ENCODE results near the gene PLEKHA8.

DNA sequence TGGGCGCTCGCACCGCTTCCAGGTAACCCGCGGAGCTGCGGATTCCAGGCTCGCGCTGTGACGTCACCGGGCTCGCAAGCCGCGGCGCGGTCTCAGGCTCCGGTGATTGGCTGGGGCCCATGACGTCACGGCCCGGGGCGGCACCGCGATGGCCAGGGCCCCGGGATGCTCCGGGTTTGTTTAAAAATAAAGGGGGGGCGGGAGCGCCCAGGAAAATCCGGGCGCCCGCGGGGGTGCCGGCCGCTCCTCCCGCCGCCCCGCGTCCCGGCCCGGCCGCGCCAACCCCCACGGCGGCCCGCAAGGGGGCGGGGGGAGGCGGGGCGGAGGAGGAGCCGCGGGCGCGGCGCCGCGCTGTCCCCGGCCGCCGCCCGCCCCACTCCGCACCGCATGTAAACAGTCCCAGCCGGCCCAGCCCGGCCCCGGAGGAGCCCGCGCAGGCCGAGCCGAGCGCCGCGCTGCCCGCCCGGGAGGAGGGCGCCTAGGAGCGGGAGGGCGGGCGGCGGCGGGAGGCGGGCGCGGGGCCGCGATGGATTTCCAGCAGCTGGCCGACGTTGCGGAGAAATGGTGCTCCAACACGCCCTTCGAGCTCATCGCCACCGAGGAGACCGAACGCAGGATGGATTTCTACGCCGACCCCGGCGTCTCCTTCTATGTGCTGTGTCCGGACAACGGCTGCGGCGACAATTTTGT lies 106.5 kb downstream of the PLEKHA8 start, which contains the start of gene MTURN:
- TF ChIP-seq, protein P1, sequence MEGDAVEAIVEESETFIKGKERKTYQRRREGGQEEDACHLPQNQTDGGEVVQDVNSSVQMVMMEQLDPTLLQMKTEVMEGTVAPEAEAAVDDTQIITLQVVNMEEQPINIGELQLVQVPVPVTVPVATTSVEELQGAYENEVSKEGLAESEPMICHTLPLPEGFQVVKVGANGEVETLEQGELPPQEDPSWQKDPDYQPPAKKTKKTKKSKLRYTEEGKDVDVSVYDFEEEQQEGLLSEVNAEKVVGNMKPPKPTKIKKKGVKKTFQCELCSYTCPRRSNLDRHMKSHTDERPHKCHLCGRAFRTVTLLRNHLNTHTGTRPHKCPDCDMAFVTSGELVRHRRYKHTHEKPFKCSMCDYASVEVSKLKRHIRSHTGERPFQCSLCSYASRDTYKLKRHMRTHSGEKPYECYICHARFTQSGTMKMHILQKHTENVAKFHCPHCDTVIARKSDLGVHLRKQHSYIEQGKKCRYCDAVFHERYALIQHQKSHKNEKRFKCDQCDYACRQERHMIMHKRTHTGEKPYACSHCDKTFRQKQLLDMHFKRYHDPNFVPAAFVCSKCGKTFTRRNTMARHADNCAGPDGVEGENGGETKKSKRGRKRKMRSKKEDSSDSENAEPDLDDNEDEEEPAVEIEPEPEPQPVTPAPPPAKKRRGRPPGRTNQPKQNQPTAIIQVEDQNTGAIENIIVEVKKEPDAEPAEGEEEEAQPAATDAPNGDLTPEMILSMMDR (IDR thresholded peaks at IDR 0.05 in 8 of 11, conservative IDR thresholded peaks at IDR 0.05 in 3 of 11), result peak in 2 of 11 experiments; percentile 21 to 26
- TF ChIP-seq POLR2AphosphoS5 (IDR thresholded peaks at IDR 0.05), result peak in 2 of 3 donors; percentile 70
- TF ChIP-seq POLR2A (IDR thresholded peaks at IDR 0.05), result peak in 1 of 3 donors; percentile 16
